ENCODE data around the gene APOE. TPM values are rescaled to one million over a fixed set of nuclear protein-coding genes. Genes with fewer than 3 reads are reported as not detected.

Gene APOE
- total RNA-seq, 1 donor from 2014 or later = 655 TPM

DNA sequence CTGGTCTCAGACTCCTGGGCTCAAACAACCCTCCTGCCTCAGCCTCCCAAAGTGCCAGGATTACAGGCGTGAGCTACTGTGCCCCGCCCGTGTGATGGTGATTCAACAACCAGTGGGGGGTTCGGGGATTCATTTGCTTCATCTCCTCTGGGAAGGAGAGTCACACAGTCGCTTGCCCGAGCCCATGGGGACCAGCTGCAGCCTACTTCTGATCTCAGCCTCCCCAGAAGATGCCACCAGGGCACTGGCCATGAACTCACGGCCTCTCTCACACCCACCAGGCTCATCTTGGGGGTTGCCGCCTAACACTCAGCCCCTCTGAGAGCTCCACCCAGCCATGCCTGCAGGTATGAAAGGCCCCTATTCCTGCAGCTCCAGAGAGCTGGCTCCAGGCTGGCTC lies 7.8 kb upstream of the APOE start:
- no peaks in the 10 kb centered on the region for H3K27me3 Mint-ChIP-seq (ENCODE audit: low read depth, unreplicated experiment)

DNA sequence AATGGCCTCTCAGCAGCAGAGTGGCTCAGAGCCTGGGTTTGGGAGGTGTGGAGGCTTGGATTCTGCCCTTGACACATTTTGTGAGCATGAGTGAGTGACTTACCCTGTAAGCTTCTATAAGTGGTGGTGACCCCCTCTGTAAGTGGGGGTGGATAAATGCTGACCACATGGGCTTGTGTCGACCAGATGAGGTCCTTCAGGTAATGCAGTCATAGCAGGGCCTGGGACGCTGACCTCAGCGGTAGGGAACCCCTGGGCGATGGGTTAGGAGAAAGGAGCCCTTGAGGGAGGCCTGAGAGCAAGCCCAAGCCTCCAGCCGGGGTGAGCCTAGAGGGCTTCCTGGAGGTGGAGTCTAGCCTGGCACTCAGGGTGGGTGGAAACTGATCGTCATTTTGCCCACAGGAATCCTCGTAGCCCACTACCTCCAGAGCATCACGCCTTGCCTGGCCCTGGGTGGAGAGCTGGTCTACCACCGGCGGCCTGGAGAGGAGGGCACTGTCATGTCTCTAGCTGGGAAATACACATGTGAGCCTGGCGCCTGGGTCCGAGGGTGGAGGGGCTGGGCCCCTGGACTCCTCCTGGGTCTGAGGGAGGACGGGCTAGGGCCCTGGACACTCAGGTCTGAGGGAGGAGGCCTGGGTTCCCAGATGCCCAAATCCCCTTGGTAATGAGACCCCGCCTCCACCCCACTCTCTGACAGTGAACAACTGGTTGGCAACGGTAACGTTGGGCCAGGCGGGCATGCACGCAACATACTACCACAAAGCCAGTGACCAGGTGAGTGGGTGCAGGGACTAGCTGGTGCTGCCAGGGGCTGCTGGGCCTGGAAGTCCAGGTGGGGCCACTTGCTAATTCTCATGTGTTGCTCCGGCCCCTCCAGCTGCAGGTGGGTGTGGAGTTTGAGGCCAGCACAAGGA lies 5.0 kb upstream of the APOE start:
- Mint-ChIP-seq H3K27ac (ENCODE audit: unreplicated experiment) (no peak overlapping the region), H3K4me3 (ENCODE audit: unreplicated experiment) (no peak overlapping the region), H3K4me1 (ENCODE audit: low read depth, unreplicated experiment) (no peaks in the 10 kb centered on the region), H3K36me3 (ENCODE audit: low read depth, unreplicated experiment) (peaks cover 20% of the 10 kb centered on the region), H3K9me3 (ENCODE audit: unreplicated experiment) (no peaks in the 10 kb centered on the region), H3K27me3 (ENCODE audit: low read depth, unreplicated experiment) (no peaks in the 10 kb centered on the region)
- Histone ChIP-seq H3K27me3 (ENCODE audit: insufficient read depth, low read length) (peaks cover 4% of the 10 kb centered on the region), H4K20me1 (ENCODE audit: insufficient read depth, low read length) (peaks cover 42% of the 10 kb centered on the region), H3K27ac (ENCODE audit: low read depth, low read length) (no peak overlapping the region), H3K4me2 (ENCODE audit: low read length) (no peak overlapping the region), H3K79me2 (ENCODE audit: insufficient read depth, low read length) (peaks cover 17% of the 10 kb centered on the region), H3K36me3 (ENCODE audit: insufficient read depth, low read length) (peaks cover 16% of the 10 kb centered on the region), H2AFZ (ENCODE audit: low read depth, low read length) (no peak overlapping the region), H3K9me3 (ENCODE audit: insufficient read depth, low read depth, low read length) (no peaks in the 10 kb centered on the region), H3K4me3 (ENCODE audit: insufficient read depth, low read depth, low read length) (no peak overlapping the region), H3K9ac (ENCODE audit: low read length) (no peak overlapping the region), H3K4me1 (ENCODE audit: insufficient read depth, low read length) (no peaks in the 10 kb centered on the region)
- DNase-seq (ENCODE audit: low read depth) (no peak), FAIRE-seq (no peak)
- TF ChIP-seq, protein P1, sequence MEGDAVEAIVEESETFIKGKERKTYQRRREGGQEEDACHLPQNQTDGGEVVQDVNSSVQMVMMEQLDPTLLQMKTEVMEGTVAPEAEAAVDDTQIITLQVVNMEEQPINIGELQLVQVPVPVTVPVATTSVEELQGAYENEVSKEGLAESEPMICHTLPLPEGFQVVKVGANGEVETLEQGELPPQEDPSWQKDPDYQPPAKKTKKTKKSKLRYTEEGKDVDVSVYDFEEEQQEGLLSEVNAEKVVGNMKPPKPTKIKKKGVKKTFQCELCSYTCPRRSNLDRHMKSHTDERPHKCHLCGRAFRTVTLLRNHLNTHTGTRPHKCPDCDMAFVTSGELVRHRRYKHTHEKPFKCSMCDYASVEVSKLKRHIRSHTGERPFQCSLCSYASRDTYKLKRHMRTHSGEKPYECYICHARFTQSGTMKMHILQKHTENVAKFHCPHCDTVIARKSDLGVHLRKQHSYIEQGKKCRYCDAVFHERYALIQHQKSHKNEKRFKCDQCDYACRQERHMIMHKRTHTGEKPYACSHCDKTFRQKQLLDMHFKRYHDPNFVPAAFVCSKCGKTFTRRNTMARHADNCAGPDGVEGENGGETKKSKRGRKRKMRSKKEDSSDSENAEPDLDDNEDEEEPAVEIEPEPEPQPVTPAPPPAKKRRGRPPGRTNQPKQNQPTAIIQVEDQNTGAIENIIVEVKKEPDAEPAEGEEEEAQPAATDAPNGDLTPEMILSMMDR (IDR thresholded peaks at IDR 0.05; ENCODE audit: insufficient read depth, low read depth, low read length) = no peak
- no peak for TF ChIP-seq EZH2 (IDR thresholded peaks at IDR 0.05; ENCODE audit: insufficient read depth, low read length)

More for the DNA sequence above, 7.8 kb upstream of the APOE start:
- Histone ChIP-seq H3K4me2 (ENCODE audit: low read length) (no peak overlapping the region), H2AFZ (ENCODE audit: low read depth, low read length) (no peak overlapping the region), H3K4me1 (ENCODE audit: insufficient read depth, low read length) (peaks cover 2% of the 10 kb centered on the region), H3K4me3 (ENCODE audit: insufficient read depth, low read depth, low read length) (no peak overlapping the region), H3K79me2 (ENCODE audit: insufficient read depth, low read length) (peaks cover 39% of the 10 kb centered on the region), H3K36me3 (ENCODE audit: insufficient read depth, low read length) (peaks cover 28% of the 10 kb centered on the region), H3K27me3 (ENCODE audit: insufficient read depth, low read length) (no peaks in the 10 kb centered on the region), H3K9me3 (ENCODE audit: insufficient read depth, low read depth, low read length) (no peaks in the 10 kb centered on the region), H3K27ac (ENCODE audit: low read depth, low read length) (no peak overlapping the region), H4K20me1 (ENCODE audit: insufficient read depth, low read length) (peaks cover 54% of the 10 kb centered on the region), H3K9ac (ENCODE audit: low read length) (no peak overlapping the region)
- TF ChIP-seq, protein P1 (IDR thresholded peaks at IDR 0.05; ENCODE audit: insufficient read depth, low read depth, low read length) = no peak
- H3K4me1 Mint-ChIP-seq (ENCODE audit: low read depth, unreplicated experiment) = peaks cover 9% of the 10 kb centered on the region
- H3K4me3 Mint-ChIP-seq (ENCODE audit: unreplicated experiment) = no peak overlapping the region
- no peaks in the 10 kb centered on the region for H3K9me3 Mint-ChIP-seq (ENCODE audit: unreplicated experiment)
- FAIRE-seq (no peak), DNase-seq (ENCODE audit: low read depth) (no peak)
- peaks cover 27% of the 10 kb centered on the region for H3K36me3 Mint-ChIP-seq (ENCODE audit: low read depth, unreplicated experiment)
- no peak overlapping the region for H3K27ac Mint-ChIP-seq (ENCODE audit: unreplicated experiment)

DNA sequence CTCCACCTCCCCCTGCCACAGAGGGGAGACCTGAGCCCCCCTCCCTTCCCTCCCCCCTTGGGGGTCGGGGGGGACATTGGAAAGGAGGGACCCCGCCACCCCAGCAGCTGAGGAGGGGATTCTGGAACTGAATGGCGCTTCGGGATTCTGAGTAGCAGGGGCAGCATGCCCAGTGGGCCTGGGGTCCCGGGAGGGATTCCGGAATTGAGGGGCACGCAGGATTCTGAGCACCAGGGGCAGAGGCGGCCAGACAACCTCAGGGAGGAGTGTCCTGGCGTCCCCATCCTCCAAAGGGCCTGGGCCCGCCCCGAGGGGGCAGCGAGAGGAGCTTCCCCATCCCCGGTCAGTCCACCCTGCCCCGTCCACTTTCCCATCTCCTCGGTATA lies 2.4 kb upstream of the APOE start:
- FAIRE-seq = no peak
- H3K4me2 ChIP-seq (ENCODE audit: low read length) = no peak overlapping the region
- DNase-seq (ENCODE audit: low read depth) = no peak
- H3K36me3 Mint-ChIP-seq (ENCODE audit: low read depth, unreplicated experiment) = peaks cover 12% of the 10 kb centered on the region
- H3K4me3 ChIP-seq (ENCODE audit: insufficient read depth, low read depth, low read length) = no peak overlapping the region
- no peak overlapping the region for H3K9ac ChIP-seq (ENCODE audit: low read length)
- H3K4me3 Mint-ChIP-seq (ENCODE audit: unreplicated experiment) = no peak overlapping the region
- H3K9me3 ChIP-seq (ENCODE audit: insufficient read depth, low read depth, low read length) = no peaks in the 10 kb centered on the region
- peaks cover 9% of the 10 kb centered on the region for H3K4me1 Mint-ChIP-seq (ENCODE audit: low read depth, unreplicated experiment)
- H3K27ac ChIP-seq (ENCODE audit: low read depth, low read length) = no peak overlapping the region
- TF ChIP-seq, protein P1 (IDR thresholded peaks at IDR 0.05; ENCODE audit: insufficient read depth, low read depth, low read length) = no peak
- no peak for TF ChIP-seq EZH2 (IDR thresholded peaks at IDR 0.05; ENCODE audit: insufficient read depth, low read length)
- no peaks in the 10 kb centered on the region for H3K4me1 ChIP-seq (ENCODE audit: insufficient read depth, low read length)
- peaks cover 4% of the 10 kb centered on the region for H3K27me3 ChIP-seq (ENCODE audit: insufficient read depth, low read length)
- H4K20me1 ChIP-seq (ENCODE audit: insufficient read depth, low read length) = peaks cover 24% of the 10 kb centered on the region
- H3K79me2 ChIP-seq (ENCODE audit: insufficient read depth, low read length) = no peaks in the 10 kb centered on the region
- H3K36me3 ChIP-seq (ENCODE audit: insufficient read depth, low read length) = peaks cover 9% of the 10 kb centered on the region
- H3K9me3 Mint-ChIP-seq (ENCODE audit: unreplicated experiment) = no peaks in the 10 kb centered on the region
- H3K27me3 Mint-ChIP-seq (ENCODE audit: low read depth, unreplicated experiment) = no peaks in the 10 kb centered on the region
- no peak overlapping the region for H2AFZ ChIP-seq (ENCODE audit: low read depth, low read length)
- no peak overlapping the region for H3K27ac Mint-ChIP-seq (ENCODE audit: unreplicated experiment)

All from astrocyte (in vitro differentiated cells and primary cell).